ENCODE data around the gene TEAD1.

TEAD1 gene

DNA sequence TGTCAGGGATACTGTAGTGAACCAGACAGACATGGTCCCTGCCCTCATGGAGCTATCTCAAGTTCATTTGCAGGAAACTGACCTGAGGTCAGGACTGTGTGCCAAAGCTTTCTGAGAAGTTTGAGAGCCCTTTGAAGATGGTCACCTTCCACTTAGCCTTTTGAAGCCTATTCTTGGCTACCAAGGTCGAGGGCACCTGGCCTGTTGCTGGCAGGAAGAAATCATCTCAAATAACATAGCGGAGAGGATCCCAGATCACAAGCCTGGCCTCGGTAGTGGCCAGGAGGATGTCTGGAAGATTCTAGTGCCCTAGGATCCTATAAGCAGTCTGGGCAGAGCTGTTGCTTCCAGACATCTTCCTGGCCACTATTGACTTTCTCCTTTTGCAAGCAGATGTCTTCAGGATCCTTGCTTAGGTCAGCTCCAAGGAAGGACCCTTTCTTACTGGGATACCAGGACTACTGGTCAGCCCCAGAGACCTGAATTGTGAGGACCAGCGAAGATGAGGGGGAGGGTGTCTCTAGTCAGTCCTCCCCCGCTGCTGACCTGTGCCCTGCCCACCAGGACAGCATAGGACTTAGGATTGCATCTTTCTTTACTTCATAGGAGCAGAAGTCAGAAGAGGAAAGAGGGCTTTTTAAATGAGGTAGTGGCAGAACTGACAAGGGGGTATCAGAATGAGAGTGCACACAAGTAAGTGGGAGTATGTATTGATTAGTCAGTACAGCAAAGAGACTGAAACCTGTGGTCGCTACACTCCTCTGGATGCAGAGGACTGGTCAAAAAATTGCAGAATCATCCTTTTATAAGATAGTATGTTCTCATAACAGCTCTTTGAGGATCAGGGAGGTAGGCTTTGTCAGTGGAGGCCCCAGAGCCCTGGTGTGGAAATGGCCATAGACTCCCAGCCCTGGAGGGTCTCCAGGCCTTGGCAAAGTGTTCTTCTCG lies 94.8 kb downstream of the TEAD1 start:
- DNase-seq = no peak

DNA sequence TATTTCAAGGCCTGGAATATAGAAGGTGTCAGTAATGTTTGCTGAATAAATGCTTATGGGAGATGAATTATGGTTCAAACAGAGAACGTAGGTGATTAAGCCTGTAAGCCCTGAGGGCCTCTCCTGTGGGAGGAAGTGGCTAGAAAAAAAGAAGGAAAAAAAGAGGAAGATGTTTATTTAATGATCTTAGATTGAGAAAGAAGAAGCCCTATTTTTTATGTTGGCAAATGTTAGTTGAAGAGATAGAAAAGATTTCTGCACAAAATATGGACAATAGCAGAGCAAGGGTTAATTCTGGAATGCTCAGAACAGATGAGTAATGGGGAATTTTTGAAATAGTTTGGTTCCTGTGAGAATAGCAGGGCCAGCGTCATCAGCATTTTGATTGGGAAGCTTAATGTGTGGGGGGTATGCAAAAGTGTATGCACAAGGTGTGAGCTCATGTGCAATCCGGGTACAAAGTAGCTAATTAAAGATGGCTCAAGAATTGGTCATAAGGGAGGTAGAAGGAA lies 95.7 kb downstream of the TEAD1 start:
- no peak for DNase-seq

DNA sequence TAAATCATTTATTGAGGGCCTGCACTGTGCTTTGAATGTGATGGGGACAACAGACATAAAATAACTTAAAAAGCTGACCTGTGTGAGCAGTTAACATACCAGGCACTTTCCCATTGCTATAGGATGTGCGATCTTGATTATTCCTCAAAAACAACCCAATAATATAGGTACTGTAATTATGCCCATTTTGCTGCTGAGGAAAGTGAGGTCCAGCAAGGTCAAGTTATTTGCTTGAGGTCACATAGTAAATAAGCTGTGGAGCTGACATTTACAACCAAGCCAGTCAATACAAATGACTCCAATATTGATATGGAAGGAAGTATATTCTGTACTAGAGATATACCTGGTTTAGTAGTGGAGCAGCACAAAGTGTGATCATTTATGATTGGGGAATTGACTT lies 96.2 kb downstream of the TEAD1 start:
- no peak for DNase-seq

DNA sequence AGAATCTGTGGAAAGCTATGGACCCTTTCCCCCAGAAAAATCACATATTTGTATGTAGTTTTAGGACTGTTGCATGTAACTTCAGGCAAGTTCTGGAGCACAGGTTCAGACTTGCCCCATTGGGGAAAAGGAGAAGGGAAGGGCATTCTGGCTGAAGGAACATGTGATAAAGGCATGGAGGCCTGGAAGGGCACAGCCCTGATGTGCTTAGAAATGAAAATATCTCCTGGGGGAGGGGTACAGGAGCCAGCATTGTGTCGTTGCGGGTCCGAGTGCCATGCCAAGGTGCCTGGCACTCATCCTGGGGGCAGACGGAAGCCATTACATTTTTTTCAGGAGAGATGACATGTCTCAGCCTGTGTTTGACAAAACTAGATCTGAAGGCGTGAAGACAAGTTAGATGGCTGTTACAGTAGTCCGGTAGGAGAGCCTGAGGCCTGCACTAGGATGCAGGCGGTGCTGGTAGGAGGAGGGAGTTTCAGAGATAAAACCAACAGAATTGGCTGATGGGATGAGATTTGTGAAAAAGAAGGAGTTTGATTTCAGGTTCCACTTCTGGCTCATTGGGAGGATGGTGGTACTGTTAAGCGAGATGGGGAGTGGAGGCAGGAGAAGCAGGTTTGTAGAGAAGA lies 96.9 kb downstream of the TEAD1 start:
- no peak for DNase-seq

DNA sequence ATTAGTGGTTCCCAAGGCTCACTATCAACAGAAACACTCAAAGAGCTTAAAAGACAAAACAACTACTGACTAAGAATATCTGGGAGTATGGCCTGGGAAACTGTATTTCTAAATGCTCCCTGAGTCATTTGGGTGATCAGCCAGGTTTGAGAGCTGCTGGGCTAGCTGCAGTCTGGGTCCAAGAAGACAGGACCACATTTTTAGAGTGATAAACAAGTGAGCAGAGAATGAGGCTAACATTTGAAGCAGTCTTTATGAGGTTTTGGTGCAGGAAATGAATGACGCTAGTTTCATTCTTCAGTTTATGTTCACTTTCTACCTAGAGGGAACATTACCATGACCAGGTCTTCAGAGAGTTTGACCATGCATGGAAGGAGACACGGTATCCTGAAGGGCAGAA lies 97.7 kb downstream of the TEAD1 start:
- no peak for DNase-seq

DNA sequence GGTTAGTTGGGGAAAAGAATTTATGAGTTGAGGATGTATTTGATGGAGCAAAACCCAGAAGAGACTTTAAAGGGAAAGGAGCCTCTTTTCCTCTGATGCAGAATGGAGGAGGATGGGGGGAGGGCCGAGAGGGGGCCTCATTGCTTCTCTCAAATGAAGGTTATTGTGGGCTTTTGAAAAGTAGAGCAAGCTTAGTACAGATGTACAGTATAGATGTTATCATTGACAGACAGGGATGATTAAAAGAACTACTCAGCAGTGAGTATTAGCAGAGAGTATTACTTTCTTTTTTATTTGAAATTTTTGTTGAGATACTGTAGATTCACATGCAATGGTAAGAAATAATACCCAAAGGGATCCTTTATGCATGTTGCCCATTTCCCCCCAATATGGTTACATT lies 98.1 kb downstream of the TEAD1 start:
- no peak for DNase-seq

DNA sequence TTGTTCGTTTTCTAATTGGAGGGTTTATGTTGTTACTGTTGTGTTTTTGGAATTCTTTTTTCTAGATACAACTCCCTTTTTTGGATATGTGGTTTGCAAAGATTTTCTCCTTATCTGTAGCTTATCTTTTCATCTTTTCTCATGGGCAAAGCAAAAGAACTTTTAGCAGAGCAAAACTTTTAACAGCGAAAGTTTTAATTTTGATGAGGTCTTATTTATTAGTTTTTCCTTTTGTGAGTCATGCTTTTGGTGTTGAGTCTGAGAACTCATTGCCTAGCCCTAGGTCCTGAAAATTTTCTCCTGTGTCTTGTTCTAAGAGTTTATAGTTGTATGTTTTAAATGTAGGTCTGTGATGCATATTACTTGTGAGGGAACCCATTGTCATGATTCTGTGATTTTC lies 99.4 kb downstream of the TEAD1 start:
- no peak for DNase-seq

DNA sequence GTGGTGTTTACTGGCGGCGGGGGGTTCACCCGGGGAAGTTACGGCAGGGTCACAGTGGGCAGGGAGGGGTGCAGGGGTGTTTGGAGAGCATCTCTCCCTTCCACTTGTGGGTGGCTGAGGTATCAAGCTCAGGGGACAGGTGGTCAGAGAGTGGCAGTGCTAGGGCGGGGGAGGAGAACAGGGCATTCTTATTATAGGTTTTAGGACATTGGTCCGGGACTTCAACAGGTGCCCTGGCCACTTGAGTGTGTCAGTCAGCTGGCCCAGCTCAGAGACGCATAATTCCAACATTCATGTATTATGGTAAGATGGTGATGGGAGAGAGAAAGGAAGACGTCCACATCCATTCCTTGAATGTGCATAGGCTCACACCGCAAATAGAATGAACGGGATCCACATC lies 101.7 kb downstream of the TEAD1 start:
- DNase-seq = no peak

DNA sequence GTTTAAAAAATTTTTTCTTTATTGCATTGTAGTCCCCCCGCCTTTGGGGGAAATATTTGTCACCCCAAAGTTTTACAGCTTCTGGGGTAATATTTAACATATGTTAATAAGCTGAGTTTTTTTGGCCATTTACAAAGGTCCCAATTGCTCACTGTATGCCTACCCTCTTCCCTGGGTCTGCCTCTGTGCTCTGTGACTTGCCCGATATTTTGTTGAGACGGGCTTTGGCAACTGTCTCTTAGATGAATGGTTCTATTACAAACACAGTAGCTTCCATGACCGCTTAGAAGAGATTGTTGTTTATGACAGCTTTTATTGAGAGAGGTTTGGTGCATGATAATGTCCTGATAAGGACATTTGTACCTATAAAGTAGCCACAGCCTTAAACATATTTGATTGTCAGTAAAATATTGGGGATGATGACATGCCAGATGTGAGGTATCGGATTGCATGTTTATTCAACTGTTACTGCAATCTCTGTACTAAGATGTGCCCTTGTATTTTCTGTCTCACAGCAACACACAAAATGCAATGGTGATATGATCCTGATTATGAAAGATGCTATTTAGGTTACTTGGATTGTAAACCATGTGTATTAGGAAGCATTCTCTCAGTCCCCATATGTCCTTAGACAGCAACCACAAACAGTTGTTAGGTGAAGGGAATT lies 103.1 kb downstream of the TEAD1 start:
- DNase-seq = no peak

DNA sequence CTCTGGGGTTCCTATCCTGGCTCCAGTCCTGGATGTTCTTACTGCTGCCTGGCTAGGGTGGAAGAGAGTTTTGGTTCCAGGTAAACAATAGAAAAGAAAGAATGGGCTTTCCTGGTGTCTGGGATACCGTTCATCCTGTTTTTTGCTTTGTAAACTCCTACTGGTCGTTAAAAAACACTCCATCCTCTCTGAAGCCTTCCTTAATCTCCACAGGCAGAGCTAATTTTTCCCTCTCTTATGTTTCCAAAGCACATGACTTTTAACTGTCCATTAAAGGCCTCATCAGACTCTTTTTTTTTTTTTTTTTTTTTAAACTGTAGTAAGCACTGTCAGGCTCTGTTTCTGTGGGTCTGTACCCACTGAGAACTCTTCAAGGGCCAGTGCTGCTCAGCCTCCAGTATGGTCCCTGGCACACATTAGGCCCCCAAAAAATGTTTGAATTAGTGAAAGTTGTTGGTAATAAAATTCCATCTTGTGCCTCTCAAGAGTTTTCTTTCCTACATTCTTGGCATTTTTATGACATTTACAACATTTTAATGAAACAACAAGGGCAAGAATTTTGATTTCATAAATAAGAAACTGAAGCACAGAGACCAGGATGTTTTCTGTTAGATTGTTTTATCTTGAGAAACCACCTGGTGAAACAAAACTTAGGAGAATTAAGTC lies 104.2 kb downstream of the TEAD1 start:
- DNase-seq = no peak

DNA sequence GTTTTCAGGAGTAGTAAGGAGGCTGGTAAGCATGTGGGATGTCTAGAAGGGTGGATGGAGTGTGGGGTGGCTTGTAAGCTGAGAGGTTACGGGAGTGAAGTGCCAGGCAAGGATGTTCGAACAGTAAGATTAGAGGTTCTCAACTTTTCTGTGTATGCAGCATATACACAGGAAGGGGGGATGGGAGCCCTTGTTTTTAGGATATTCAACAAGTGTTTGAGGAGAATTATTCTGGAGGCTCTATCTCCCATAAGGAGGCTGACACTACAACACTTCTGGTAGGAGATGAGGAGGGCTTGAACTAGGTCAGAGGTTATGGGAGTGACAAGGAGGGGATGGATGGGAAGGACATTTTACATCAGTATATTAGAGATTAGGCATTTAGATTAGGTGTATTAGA lies 109.5 kb downstream of the TEAD1 start:
- no peak for DNase-seq

DNA sequence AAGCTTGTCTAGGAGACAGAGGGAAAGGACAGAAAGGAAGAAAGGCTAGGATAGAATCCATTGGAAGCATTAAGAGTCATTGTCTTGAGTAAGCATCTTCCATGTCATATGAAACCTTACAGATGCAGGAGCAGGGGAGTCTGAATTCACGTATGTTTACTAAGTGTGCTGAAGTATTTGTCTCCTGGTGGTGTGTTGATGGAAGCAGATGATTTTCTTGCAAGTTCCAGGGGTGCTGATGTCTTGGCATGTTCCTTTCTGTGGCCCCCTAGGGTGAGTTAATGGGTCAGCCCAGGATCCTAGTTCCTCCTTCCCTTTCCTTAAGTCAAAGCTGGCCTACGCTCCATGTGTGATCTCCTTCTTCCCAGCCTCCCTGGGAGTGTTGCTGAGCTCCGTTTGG lies 110.2 kb downstream of the TEAD1 start:
- DNase-seq = no peak

DNA sequence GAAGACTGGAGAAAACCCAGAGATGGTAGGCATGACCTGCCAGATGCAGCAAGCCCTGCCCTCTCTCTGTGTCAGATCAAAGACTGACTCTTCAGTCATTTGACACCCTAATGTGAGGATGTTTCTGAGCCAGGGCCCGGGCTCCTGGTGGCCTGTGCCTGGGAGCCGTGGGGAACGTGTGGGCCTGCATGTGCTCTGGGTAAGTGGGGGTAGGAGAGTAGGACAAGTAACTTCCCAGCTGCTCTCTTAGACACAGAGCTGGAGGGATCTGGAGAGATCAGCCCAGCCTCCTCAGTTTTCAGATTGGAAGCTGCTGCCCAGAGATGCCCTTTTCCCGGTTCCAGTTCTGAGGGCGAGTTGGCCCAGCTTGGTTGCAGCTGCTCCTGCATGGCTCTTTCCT lies 110.8 kb downstream of the TEAD1 start:
- DNase-seq = no peak

DNA sequence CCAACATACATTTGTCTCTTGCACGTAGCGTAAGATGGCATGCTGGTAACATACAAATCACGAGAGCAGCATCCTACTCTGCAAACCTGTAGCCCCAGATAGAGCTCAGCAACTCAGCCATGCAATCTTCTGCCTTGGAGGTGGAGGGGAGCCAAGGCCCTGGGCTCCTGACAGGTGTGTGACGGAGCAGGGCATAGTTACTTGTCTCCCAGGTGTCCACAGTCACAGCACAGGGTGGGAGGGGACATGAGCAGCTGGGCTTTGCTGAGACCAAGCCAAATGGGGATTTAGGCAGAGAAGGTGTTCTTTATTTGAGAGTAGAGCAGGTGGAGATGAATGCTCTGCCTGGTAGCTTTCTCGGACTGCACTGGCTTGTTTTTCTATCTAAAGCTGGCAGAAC lies 111.7 kb downstream of the TEAD1 start:
- DNase-seq = no peak

DNA sequence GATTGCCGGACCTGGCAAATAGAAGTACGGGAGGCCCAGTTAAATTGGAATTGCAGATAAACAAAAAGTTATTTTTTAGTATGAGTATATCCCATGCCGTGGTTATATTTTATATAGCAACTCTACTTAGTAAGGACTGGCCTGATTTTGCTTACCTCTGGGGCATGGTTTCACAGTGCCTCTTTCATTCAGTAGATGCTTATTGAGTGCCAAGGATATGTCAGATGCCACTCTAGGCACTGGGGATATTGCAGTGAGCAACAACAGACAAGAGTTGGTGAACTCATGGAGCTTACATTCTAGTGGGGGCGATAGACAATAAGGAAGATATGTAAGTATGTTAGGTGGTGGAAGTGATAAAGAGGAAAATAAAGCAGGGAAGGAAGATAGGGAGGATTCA lies 112.2 kb downstream of the TEAD1 start:
- DNase-seq = no peak

DNA sequence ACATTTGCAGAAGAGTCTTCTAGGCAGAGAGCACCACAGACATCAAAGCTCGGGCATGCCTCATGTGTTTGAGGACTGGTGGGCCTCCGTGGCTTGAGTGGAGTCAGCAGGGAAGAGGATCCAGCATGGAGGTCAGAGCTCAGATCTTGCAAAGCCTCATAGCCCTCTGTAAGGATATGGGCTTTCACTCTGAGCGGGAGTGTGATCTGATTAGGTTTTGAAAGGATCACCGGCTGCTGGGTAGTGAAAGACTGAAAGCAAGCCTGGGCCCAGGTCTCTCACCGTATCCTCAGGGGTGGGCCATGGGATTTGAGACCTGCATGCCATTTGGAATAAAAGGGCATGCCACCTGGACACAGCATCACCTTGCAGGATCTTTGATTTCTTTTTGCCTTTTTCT lies 112.7 kb downstream of the TEAD1 start:
- no peak for DNase-seq

DNA sequence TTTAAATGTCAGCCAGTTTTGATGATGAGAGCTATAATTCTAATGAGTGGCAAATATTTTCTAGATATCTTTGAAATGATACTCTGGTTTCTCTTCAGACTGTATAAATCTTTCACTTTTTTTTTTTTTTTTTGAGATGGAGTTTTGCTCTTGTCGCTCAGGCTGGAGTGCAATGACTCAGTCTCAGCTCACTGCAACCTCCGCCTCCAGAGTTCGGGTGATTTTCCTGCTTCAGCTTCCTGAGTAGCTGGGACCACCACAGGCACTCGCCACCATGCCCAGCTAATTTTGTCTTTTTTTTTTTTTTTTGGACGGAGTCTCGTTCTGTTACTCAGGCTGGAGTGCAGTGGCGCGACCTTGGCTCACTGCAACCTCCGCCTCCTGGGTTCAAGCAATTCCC lies 113.6 kb downstream of the TEAD1 start:
- DNase-seq = no peak

DNA sequence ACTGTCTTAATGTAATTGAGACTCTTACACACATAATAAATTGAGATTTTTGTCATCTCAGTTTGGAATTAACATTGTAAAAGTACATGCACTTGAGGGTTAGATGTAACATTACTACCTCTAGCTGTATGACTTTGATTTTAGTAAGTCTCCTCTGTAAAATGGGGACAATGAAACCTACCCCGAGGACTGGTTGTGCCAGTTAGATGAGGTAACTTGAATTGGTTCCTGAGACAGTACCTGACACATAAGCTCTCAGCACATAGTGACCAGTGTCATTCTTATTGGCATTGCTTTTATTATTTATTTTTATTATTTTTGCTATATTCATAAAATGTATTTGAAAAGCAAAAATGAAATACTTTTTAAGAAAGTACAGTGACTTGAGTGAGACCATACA lies 114.8 kb downstream of the TEAD1 start:
- no peak for DNase-seq

DNA sequence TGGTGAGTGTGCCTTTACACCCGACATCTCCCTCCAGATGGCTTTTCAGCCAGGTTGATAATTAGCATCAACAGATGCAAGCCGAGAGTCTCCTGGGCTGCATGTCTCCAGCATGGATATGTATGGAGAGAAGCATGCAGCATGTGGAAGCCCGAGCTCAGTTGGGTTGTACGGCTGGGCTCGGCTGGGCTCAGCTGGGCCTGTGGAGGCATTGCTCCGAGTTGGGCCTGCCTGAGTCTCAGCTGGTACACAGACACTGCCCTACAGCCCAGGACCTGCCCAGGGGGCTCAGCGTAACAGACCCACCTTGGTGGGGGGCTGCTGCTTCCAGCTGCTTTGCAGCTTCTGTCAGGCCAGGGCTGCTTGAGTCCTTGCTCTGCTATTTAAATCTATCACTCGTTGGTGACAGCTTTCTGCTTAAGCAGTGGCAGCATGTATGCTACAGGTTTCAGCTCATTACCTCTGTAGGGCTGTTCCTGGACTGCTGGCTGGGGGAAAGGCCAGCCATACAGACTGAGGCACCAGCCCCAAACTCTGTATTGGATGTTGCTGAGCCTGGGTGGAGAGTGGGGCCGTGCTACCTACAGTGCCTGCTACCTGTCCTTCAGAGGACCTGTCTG lies 115.5 kb downstream of the TEAD1 start:
- no peak for DNase-seq

DNA sequence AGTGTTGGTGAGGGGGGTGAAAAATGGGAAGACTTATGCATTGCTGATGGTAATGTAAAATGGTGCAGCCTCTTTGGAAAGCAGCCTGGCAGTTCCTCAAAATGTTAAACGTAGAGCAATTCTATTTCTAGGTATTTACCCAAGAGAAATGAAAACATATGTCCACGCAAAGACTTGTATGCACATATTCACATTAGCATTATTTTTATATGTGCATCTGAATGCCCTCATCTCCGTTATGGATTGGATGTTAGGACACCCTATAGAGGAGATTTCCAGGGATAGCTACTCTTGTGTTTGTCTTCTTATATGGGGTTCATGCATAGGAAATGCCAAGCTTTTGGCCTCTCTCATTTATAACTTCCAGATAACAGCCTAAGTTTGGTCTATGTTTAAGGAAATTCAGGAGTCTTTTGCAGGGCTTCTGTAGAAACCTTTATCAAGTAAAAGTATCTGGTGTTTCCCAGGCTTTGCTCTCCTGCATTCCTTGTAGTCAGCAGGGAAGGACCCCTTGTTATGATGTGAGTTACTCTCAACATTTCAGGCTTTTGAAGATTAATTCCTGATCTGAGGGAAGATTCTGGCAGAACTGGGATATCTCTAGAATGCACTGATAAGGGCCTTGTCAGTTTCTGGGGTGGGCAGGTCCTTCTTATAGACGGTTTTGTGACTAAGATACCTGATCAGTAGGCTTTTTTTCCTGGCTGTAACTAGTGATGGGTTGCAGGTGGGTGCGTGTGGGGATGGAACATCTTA lies 116.8 kb downstream of the TEAD1 start:
- DNase-seq = no peak

DNA sequence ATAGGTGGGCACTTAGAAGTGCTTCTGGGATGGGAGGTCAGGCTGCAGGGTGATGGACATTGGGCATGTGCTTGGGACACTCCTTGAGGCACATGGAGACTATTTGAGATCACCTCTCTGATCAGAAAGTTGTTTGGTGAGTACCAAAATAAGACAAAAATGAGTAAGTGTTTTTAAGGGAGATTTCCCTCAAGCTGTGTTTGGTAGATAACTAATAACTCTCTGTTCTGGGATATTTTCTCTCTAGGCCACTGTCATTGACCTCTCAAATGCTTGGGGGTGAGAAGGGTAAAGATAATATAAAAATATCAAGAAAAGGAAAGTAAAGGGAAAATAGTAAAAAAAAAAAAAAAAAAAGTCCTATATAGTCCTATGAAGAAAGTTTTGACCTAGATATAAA lies 117.8 kb downstream of the TEAD1 start:
- no peak for DNase-seq

DNA sequence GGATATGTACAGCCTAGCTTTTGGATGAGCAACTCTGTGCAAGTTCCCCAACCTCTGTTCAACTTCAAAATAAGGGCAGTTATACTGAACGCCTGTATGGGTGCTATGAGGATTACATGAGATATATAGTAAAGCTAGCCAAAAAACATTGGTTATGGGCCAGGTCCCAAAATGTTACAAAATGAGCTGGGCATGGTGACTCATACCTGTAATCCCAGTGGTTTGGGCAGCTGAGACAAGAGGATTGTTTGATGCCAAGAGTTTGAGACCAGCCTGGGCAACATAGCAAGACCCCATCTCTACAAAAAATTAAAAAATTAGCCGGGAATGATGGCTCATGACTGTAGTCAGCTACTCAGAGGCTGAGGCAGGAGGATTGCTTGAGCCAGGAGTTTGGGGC lies 118.4 kb downstream of the TEAD1 start:
- DNase-seq = no peak

Data from SIG-M5 (cell line).